AG09319 (cell line): Measurements from ENCODE around the gene CAPZA1.
"Not testable (repeated sequence)": the region's sequence is repeated elsewhere in the genome, so short reads cannot be mapped to it uniquely, and the experiment has no call there.

Source experiments
- DNase-seq: peaks from one replicate; pipeline ENCODE4 v3.0.0-alpha.2; 2010; ENCODE audit warnings: low read depth; ENCODE audit errors: extremely low read depth
- CTCF ChIP-seq: IDR thresholded peaks from 2 replicates; pipeline ENCODE4 v1.5.1; 2011; ENCODE audit warnings: low read depth, mild to moderate bottlenecking, inconsistent platforms, low read length, moderate library complexity

CAPZA1 gene

GRCh38 chr1:112618114-112618720 lies 1.4 kb upstream of the CAPZA1 start:
- TF ChIP-seq CTCF = no peak
- no peak for DNase-seq

- TF ChIP-seq CTCF = no peak
- DNase-seq = no peak
Observed at GRCh38 chr1:112618721-112619517, 713 bp upstream of the CAPZA1 start, which contains the start of gene ST7L. Gene ST7L (minus strand): TSS chr1:112619141. CDS start chr1:112619113, 28 bp downstream.

- TF ChIP-seq CTCF = no peak
- DNase-seq = no peak
Observed at GRCh38 chr1:112620377-112620695, 704 bp downstream of the CAPZA1 start.

- DNase-seq = not testable (repeated sequence)
Observed at GRCh38 chr1:112624493-112624892, 4.9 kb downstream of the CAPZA1 start.

GRCh38 chr1:112625696-112626095 lies 6.1 kb downstream of the CAPZA1 start:
- no peak for DNase-seq
- TF ChIP-seq CTCF = no peak

- TF ChIP-seq CTCF = no peak
- no peak for DNase-seq
Observed at GRCh38 chr1:112626193-112626592, 6.6 kb downstream of the CAPZA1 start.

GRCh38 chr1:112626887-112627286 lies 7.3 kb downstream of the CAPZA1 start:
- no peak for TF ChIP-seq CTCF
- no peak for DNase-seq
